Gastroesophageal sphincter (tissue), 3 donors: ENCODE measurements around the gene FBXL16.

ENCODE experiments used
- EP300 ChIP-seq: sonication (generic); formaldehyde crosslinking; IDR thresholded peaks from one replicate; pipeline ENCODE4 v1.6.1; 2017; ENCODE audit warnings: antibody characterized with exemption, mild to moderate bottlenecking
- POLR2A ChIP-seq, 2 donors: fragments of 450-650 bp; IDR thresholded peaks; one replicate each; pipeline ENCODE4 v1.6.1; 2017; ENCODE audit warnings: antibody characterized with exemption in 2 of 2, mild to moderate bottlenecking in 2 of 2, moderate library complexity in 1 of 2
- POLR2AphosphoS5 ChIP-seq: sonication (generic); formaldehyde crosslinking; IDR thresholded peaks from one replicate; pipeline ENCODE4 v1.6.1; 2017; ENCODE audit warnings: antibody characterized with exemption
- TF ChIP-seq, protein P1 (sequence below), 4 experiments: fragments of 200-600 bp in 2 of 4; fragments of 450-650 bp in 2 of 4; sonication (generic) in 1 of 4; IDR thresholded peaks; one replicate each; pipeline ENCODE4 v1.5.1; 2017 to 2019; ENCODE audit warnings: antibody characterized with exemption in 4 of 4, mild to moderate bottlenecking in 2 of 4, moderate library complexity in 2 of 4

DNA sequence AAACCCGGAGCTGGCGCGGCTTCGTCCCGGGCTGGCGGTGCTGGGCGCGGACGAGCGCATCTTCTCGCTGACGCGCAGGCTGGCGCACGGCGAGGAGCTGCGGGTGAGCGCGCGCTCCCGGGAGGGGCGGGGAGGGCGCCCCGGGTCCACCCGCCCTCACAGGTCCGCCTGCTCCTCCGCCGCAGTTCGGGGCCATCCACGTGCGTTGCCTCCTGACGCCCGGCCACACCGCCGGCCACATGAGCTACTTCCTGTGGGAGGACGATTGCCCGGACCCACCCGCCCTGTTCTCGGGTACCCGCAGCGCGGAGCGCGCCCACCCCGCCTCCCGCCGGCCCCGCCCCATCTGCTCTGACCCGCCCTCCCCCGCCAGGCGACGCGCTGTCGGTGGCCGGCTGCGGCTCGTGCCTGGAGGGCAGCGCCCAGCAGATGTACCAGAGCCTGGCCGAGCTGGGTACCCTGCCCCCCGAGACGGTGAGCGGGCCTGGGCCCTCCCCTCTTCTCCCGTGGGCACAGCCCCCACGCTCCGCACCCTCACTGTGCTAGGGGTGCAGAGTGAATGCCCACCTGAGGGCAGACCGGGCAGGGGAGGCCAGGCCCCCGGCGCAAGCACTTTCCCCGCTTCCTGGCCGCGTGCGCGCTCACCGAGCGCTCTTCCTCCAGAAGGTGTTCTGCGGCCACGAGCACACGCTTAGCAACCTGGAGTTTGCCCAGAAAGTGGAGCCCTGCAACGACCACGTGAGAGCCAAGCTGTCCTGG, 22.7 kb upstream of the FBXL16 start:
- TF ChIP-seq POLR2A (IDR thresholded peaks at IDR 0.05) (peak in 1 of 2 donors; percentile 5), EP300 (no peak), POLR2AphosphoS5 (no peak)
- TF ChIP-seq, protein P1, sequence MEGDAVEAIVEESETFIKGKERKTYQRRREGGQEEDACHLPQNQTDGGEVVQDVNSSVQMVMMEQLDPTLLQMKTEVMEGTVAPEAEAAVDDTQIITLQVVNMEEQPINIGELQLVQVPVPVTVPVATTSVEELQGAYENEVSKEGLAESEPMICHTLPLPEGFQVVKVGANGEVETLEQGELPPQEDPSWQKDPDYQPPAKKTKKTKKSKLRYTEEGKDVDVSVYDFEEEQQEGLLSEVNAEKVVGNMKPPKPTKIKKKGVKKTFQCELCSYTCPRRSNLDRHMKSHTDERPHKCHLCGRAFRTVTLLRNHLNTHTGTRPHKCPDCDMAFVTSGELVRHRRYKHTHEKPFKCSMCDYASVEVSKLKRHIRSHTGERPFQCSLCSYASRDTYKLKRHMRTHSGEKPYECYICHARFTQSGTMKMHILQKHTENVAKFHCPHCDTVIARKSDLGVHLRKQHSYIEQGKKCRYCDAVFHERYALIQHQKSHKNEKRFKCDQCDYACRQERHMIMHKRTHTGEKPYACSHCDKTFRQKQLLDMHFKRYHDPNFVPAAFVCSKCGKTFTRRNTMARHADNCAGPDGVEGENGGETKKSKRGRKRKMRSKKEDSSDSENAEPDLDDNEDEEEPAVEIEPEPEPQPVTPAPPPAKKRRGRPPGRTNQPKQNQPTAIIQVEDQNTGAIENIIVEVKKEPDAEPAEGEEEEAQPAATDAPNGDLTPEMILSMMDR (IDR thresholded peaks at IDR 0.05), result no peak
